Spinal cord (tissue), 10 donors: ENCODE results near the gene UBXN10. TPM values are rescaled to one million over a fixed set of nuclear protein-coding genes. Genes with fewer than 3 reads are reported as not detected.
"Not testable (repeated sequence)": the region's sequence is repeated elsewhere in the genome, so short reads cannot be mapped to it uniquely, and the experiment has no call there.

Source experiments
- DNase-seq, 6 donors: peaks; one replicate each; pipeline versions ENCODE4 v3.0.0 to v3.0.0-alpha.2; 2013 to 2015; ENCODE audit warnings: low spot score in 6 of 6, low read depth in 4 of 6
- H3K27ac ChIP-seq: one replicate; pipeline ENCODE4 v1.5.1; 2013; ENCODE audit warnings: low read depth, low read length, control low read depth
- H3K27me3 ChIP-seq: one replicate; pipeline ENCODE4 v1.6.1; 2013; ENCODE audit warnings: low read length; ENCODE audit not compliant: control insufficient read depth, insufficient read depth
- H3K36me3 ChIP-seq: one replicate; pipeline ENCODE4 v1.6.1; 2013; ENCODE audit warnings: low read length; ENCODE audit not compliant: control insufficient read depth, insufficient read depth
- H3K4me1 ChIP-seq: one replicate; pipeline ENCODE4 v1.6.1; 2013; ENCODE audit warnings: low read length; ENCODE audit not compliant: control insufficient read depth, insufficient read depth
- H3K4me3 ChIP-seq: one replicate; pipeline ENCODE4 v1.5.1; 2013; ENCODE audit warnings: low read depth, low read length, control low read depth
- H3K9me3 ChIP-seq: one replicate; pipeline ENCODE4 v1.6.1; 2013; ENCODE audit warnings: low read length; ENCODE audit not compliant: control insufficient read depth, insufficient read depth
- WGBS: methylation state at CpG from one replicate; pipeline ENCODE4 v1.1.5; 2013; ENCODE audit warnings: missing lambda C conversion rate; ENCODE audit not compliant: insufficient coverage; 5-methylcytosine and 5-hydroxymethylcytosine counted together
- polyA plus RNA-seq, 2 donors: library from polyadenylated mRNA; unstranded; fragments of 120-200 nt; gene quantifications; one replicate each; pipeline ENCODE4 v1.2.1, GENCODE V29; 2013; ENCODE audit not compliant: insufficient read length in 2 of 2
- total RNA-seq, 2 donors: library from RNA; depleted of rRNA in 1 of 2; stranded (reverse); fragments of 120-200 nt in 1 of 2; fragments of >200 nt in 1 of 2; gene quantifications; one replicate each; pipeline versions ENCODE4 v1.2.3 to v1.2.4, GENCODE V29; 2013 to 2014
- donor health status: healthy.

UBXN10 gene
- total and polyA plus RNA-seq, 4 donors: 3.9 to 9.8 (median 5.2) TPM

GRCh38 chr1:20211511-20211931, 25.6 kb downstream of the UBXN10 start:
- Histone ChIP-seq H3K27ac (no peak overlapping the region), H3K36me3 (no peaks in the 10 kb centered on the region), H3K27me3 (peaks cover 9% of the 10 kb centered on the region), H3K4me3 (no peak overlapping the region), H3K4me1 (peaks cover 11% of the 10 kb centered on the region), H3K9me3 (no peaks in the 10 kb centered on the region)
- WGBS: 0% methylated on average over 1 of the region's 4 CpGs
- no peak for DNase-seq

GRCh38 chr1:20212085-20212684, 26.3 kb downstream of the UBXN10 start:
- DNase-seq: no peak
- no peak overlapping the region for H3K4me3 ChIP-seq
- H3K4me1 ChIP-seq: peaks cover 11% of the 10 kb centered on the region
- peaks cover 9% of the 10 kb centered on the region for H3K27me3 ChIP-seq
- H3K27ac ChIP-seq: no peak overlapping the region
- WGBS: 72% methylated on average over 6 of the region's 11 CpGs
- no peaks in the 10 kb centered on the region for H3K36me3 ChIP-seq
- no peaks in the 10 kb centered on the region for H3K9me3 ChIP-seq

- WGBS: 11% methylated on average over 20 of the region's 21 CpGs
- Histone ChIP-seq H3K4me1 (peaks cover 11% of the 10 kb centered on the region), H3K4me3 (no peak overlapping the region), H3K36me3 (no peaks in the 10 kb centered on the region), H3K27me3 (peaks cover 9% of the 10 kb centered on the region), H3K9me3 (no peaks in the 10 kb centered on the region), H3K27ac (no peak overlapping the region)
- peak in 3 of 6 donors; percentile 39 to 89 (median 83) for DNase-seq
Measured at GRCh38 chr1:20212685-20213331, 26.9 kb downstream of the UBXN10 start.

- no peak for DNase-seq
- Histone ChIP-seq H3K4me1 (peaks cover 11% of the 10 kb centered on the region), H3K36me3 (no peaks in the 10 kb centered on the region), H3K27ac (no peak overlapping the region), H3K9me3 (no peaks in the 10 kb centered on the region), H3K4me3 (no peak overlapping the region), H3K27me3 (peaks cover 9% of the 10 kb centered on the region)
- 89% methylated on average over 4 of the region's 6 CpGs for WGBS
Measured at GRCh38 chr1:20215716-20216115, 29.8 kb downstream of the UBXN10 start.

- 75% methylated on average over 1 of the region's 1 CpG for WGBS
- no peaks in the 10 kb centered on the region for H3K36me3 ChIP-seq
Measured at GRCh38 chr1:20216574-20216973, 30.7 kb downstream of the UBXN10 start.

GRCh38 chr1:20219053-20219452, 33.2 kb downstream of the UBXN10 start:
- not testable (repeated sequence) for H3K27ac ChIP-seq, H3K27me3 ChIP-seq, DNase-seq, H3K9me3 ChIP-seq, H3K36me3 ChIP-seq, H3K4me3 ChIP-seq, H3K4me1 ChIP-seq
- WGBS: 95% methylated on average over 5 of the region's 6 CpGs

More at GRCh38 chr1:20216574-20216973, 30.7 kb downstream of the UBXN10 start:
- H3K4me3 ChIP-seq: no peak overlapping the region
- no peaks in the 10 kb centered on the region for H3K9me3 ChIP-seq
- peaks cover 9% of the 10 kb centered on the region for H3K27me3 ChIP-seq
- DNase-seq: no peak
- H3K27ac ChIP-seq: no peak overlapping the region
- peaks cover 11% of the 10 kb centered on the region for H3K4me1 ChIP-seq

- Histone ChIP-seq H3K27ac (no peak overlapping the region), H3K4me3 (no peak overlapping the region), H3K4me1 (no peaks in the 10 kb centered on the region), H3K36me3 (no peaks in the 10 kb centered on the region), H3K27me3 (peaks cover 3% of the 10 kb centered on the region), H3K9me3 (no peaks in the 10 kb centered on the region)
- 0% methylated on average over 1 of the region's 5 CpGs for WGBS
- peak in 2 of 6 donors; percentile 72 to 85 for DNase-seq
Measured at GRCh38 chr1:20220036-20220435, 34.1 kb downstream of the UBXN10 start.

GRCh38 chr1:20223106-20223505, 37.2 kb downstream of the UBXN10 start:
- no peak overlapping the region for H3K27ac ChIP-seq
- DNase-seq: no peak
- peaks cover 6% of the 10 kb centered on the region for H3K27me3 ChIP-seq
- H3K36me3 ChIP-seq: no peaks in the 10 kb centered on the region
- 98% methylated on average over 2 of the region's 2 CpGs for WGBS
- H3K9me3 ChIP-seq: no peaks in the 10 kb centered on the region
- H3K4me3 ChIP-seq: no peak overlapping the region
- H3K4me1 ChIP-seq: peaks cover under 1% of the 10 kb centered on the region

- Histone ChIP-seq H3K4me3 (no peak overlapping the region), H3K36me3 (no peaks in the 10 kb centered on the region), H3K9me3 (no peaks in the 10 kb centered on the region), H3K27me3 (peaks cover 7% of the 10 kb centered on the region), H3K4me1 (peaks cover 6% of the 10 kb centered on the region), H3K27ac (no peak overlapping the region)
- peak in 2 of 6 donors; percentile 60 to 71 for DNase-seq
- 22% methylated on average over 11 of the region's 18 CpGs for WGBS
Measured at GRCh38 chr1:20223551-20224419, 37.9 kb downstream of the UBXN10 start.
